Right ventricle myocardium superior (tissue), 1 donor: Measurements from ENCODE around the gene CRYBG1. TPM values are rescaled to one million over a fixed set of nuclear protein-coding genes. Genes with fewer than 3 reads are reported as not detected.
"Not testable (repeated sequence)": the region's sequence is repeated elsewhere in the genome, so short reads cannot be mapped to it uniquely, and the experiment has no call there.

Source experiments
- ATAC-seq: fragments of 200-7000 bp; cut with Tn5 transposase; one replicate; pipeline ENCODE4 v1.9.1; 2020; ENCODE audit warnings: mild to moderate bottlenecking; ENCODE audit not compliant: poor library complexity
- DNase-seq: peaks from one replicate; pipeline ENCODE4 v3.0.0-alpha.2; 2020
- intact Hi-C: fragments of 100-400 bp; cut with DNase I; formaldehyde crosslinking; loops from one replicate; pipeline ENCODE4 v1.11.2; 2022
- total RNA-seq: library from RNA; stranded (reverse); fragmentation: NEBNext Ultra II Directional; extraction: Animal tissue kit (Norgen Biotek cat#: 25700); gene quantifications from one replicate; pipeline ENCODE4 v1.2.1, GENCODE V29; 2021
- donor health status: DM: no; HTN: yes; CAD: no; lungs with severe emphysema.

Gene CRYBG1
- total RNA-seq, 1 donor from 2014 or later: 1.6 TPM

- DNase-seq: no peak
- ATAC-seq: no peak
- intact Hi-C loops: no loop called here
These were observed 226.4 kb downstream of the CRYBG1 start for GRCh38 chr6:106586815-106587415.

GRCh38 chr6:106588937-106589336, 228.4 kb downstream of the CRYBG1 start:
- intact Hi-C loops, ATAC-seq, DNase-seq: not testable (repeated sequence)

GRCh38 chr6:106591111-106591825, 230.8 kb downstream of the CRYBG1 start:
- intact Hi-C loops: no loop called here
- ATAC-seq (peak; percentile 60), DNase-seq (no peak)

DNA sequence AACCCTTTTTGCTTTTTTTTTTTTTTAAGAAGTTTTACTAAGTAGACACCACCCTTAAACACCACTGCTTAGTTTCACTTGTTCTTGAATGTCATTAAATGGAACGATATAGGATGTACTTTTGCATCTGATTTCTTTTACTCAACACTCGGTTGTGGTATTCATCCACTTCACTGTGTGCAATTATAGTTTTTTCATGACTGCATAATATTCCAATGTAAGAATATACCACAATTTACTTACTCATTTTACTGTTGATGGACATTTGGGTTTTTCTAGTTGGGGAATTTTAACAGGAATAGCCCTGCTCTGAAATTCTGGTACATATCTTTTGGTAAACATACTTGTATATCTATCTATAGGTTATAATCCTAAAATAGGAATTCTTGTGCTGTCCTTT, 238.9 kb downstream of the CRYBG1 start:
- intact Hi-C loops: no loop called here

GRCh38 chr6:106600329-106600728, 239.8 kb downstream of the CRYBG1 start:
- no peak for ATAC-seq
- DNase-seq: no peak
- intact Hi-C loops: no loop called here

More for the DNA sequence above, 238.9 kb downstream of the CRYBG1 start:
- ATAC-seq (no peak), DNase-seq (no peak)

DNA sequence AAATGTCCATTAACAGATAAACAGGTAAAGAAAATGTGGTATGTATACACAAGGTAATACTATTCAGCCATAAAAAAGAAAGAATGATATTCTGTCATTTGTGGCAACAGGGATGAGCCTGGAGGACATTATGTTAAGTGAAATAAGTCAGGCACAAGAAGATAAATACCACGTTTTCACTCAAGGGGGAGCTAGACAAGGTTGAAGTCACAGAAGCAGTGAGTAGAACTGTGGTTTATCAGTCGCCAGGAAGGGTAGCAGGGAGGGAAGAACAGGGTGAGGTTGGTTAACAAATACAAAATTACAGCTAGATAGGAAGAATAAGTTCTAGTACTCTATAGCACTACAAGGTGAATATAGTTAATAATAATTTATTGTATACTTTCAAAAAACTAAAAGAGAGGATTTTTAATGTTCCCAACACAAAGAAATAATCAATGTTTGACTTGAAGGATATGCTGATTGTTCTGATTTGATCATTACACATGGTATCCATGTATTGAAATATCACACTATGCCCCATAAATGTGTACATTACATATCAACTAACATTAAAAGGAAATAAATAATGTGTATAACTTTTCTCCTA, 247.7 kb downstream of the CRYBG1 start:
- peak; percentile 57 for ATAC-seq
- intact Hi-C loops: loop anchor here (5.0 kb wide), 1 partner anchor 369 kb away; no protein-coding TSS in a partner anchor
- no peak for DNase-seq

DNA sequence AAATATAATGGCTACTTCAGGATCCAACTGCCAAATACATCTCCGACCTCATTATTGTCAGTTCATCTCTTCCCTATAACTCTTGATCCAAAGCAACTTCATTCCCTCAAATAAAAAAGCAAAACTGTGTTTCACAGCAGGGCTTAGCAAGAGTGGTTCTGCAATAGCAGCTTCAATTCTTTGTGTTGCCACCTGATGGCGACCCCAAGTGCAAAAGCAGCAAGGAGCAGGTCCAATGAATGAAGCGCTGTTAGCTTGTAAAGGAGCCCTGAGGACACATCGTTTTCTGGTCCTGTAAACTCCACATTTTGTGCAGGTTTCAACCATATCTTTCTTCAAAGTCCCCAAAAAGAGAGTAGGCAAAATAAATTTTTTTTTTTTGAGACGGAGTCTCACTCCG, 249.2 kb downstream of the CRYBG1 start:
- intact Hi-C loops: loop anchor here (5.0 kb wide), 1 partner anchor 368 kb away; no protein-coding TSS in a partner anchor
- ATAC-seq (no peak), DNase-seq (no peak)

DNA sequence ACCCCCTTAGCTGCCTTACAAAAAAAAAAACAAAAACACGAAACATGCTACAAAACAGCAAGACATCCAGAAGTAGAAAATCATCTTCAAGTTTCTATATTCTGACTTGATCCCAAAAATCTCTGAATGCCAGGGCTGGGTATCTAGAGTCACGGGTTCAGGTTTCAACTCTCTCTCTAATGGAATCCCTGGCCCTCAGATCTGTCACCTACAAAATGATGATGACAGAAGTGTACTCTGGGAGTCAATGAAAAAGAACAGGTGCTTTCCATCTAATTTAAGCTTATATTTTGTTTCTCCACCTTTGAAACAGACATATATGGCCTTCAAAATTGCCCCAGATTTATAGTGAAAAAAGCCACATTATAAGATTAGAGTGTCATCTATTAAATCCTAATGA, 250.5 kb downstream of the CRYBG1 start:
- intact Hi-C loops: no loop called here
- DNase-seq (no peak), ATAC-seq (no peak)

DNA sequence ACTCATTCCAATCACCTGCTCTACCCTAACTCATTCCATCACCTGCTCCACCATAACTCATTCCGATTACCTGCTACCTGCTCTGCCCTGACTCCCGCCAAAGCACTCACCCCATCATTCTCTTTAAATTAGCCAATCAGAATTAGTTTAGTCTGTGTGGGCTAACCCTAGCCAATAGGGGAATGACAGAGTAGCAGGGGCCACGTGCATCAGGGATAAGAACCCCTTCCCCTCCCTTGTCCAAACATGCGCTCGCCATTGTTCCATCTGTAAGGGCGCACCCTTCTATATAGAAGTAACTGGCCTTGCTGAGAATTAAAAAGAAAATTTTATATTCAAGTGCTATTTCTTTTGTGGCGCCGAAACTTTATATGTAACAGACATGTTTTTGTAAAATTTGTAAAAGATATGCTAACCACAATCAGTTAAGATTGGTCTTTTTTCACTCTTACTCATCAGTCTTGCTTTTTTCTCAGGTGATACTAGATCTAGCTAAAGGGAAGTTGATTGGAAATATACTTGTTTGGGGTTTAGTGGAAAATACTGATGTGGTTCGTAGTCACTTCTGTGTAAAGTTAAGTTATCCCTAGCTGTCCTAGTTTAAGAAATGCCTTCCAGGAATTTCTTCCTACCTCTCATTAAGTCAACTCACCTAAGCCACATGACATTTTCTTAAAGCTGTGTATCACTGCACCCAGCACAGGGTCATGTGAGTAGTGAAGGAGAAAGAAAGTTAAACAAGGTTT, 252.3 kb downstream of the CRYBG1 start:
- ATAC-seq (no peak), DNase-seq (no peak)
- intact Hi-C loops: no loop called here

- intact Hi-C loops: no loop called here
- DNase-seq (no peak), ATAC-seq (no peak)
These were observed 253.1 kb downstream of the CRYBG1 start for GRCh38 chr6:106613590-106613989.

- intact Hi-C loops: no loop called here
- no peak for ATAC-seq
- no peak for DNase-seq
These were observed 253.6 kb downstream of the CRYBG1 start for GRCh38 chr6:106614166-106614565.

DNA sequence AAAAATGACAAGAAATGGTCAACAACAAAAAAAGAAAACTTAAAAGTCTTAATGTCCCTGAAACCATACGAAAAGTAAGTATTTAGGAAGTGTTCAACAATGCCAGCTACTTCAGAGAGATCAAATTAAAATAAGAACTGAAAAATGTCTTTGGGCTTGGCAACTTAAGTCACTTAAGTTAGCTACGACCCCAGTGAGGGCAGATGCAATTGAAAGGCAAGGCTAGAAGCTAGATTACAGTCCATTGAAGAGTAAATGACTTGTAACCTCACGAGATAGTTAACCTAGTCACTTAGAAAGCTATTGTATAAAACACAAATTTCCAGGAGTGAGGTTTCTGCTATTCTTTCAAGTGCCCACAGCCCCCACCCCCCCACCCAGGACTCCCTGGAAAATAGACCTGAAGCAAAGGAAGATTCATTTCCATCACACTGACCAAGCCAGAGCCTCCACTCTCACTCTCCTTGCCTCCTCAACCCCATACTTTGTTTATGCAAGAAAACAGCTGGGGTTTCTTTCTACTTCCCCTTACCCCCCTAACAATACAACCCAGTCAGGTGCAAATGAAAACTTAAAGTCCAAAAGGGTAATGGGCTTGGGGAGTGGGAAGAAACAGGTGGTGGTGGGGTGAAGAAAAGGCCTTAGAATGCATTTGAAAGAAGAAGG, 254.2 kb downstream of the CRYBG1 start:
- no peak for DNase-seq
- intact Hi-C loops: no loop called here
- no peak for ATAC-seq

DNA sequence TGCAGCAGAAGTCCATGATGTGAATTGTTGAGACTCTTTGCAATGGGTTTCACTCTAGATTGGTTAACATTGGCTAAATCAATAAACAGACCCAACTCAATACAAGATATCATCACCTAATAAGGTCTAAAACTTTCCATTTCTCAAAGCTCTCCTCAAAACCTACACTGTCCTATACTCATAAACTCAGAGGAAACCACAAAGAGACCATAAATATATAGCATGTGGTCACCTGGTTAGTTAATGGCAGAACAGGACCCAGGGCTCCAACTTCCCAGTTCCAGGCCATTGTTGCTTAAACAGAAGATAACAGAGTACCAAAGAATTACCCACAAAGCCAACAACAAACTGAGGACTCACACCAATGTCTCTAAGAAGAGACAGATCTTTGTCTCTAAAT, 256.8 kb downstream of the CRYBG1 start:
- ATAC-seq: no peak
- intact Hi-C loops: no loop called here
- no peak for DNase-seq

GRCh38 chr6:106617857-106618256, 257.3 kb downstream of the CRYBG1 start:
- DNase-seq: no peak
- intact Hi-C loops: no loop called here
- no peak for ATAC-seq

GRCh38 chr6:106618324-106618723, 257.8 kb downstream of the CRYBG1 start:
- intact Hi-C loops: no loop called here
- DNase-seq: no peak
- no peak for ATAC-seq

GRCh38 chr6:106619223-106619622, 258.7 kb downstream of the CRYBG1 start:
- no peak for ATAC-seq
- intact Hi-C loops: no loop called here
- DNase-seq: no peak

DNA sequence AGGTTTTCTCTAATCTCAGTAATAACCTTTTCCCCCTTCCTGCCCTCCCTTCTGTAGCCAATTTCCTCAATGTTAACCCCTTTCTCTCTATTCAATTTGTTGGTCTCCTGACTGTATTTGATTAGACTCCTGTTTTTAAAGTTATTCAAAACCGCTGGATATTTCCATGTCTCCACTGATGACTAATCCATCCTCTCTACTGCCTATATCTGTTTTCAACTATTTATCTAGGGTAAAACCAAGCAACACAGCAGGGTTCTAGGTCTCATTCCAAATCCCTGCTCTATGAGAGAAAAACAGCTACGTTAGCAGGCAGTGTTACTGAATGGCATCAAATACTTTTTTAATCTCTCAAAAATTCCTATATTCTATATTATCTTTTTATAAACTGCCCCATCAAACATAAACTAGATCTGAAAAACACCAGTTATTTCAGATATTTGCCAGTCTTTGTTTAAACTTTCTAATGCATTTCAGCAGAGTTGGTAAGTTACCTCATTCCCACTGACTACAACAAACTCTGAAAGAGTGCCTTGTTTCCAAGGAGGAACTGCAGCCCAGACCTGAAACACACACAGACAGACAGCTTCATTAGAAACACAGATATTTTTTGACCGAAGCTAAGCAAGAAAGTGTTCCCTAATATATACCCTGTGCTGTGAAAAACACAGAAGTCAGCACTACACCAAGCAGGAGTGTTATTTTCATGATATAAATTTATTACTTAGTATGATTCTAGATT, 260.6 kb downstream of the CRYBG1 start:
- intact Hi-C loops: no loop called here
- ATAC-seq: no peak
- DNase-seq: no peak
